Measurements from ENCODE around the gene OSBP2.

GRCh38 chr22:30704978-30705377 is 10.3 kb downstream of the OSBP2 start:
- no peak for TF ChIP-seq CTCF (IDR thresholded peaks at IDR 0.05)
- no peak for TF ChIP-seq POLR2A (IDR thresholded peaks at IDR 0.05)
- no peak for TF ChIP-seq EP300 (IDR thresholded peaks at IDR 0.05)

Measured in tibial nerve (tissue), 4 donors.